G401.6 (cell line): Measurements from ENCODE around the gene TMEM186.
"Not testable (repeated sequence)": the region's sequence is repeated elsewhere in the genome, so short reads cannot be mapped to it uniquely, and the experiment has no call there.

ENCODE experiments used
- FAIRE-seq: peaks from 2 replicates; lab custom pipeline; 2012; peaks lifted over from hg19 to GRCh38; lab: Jason Lieb, UNC

TMEM186 gene

DNA sequence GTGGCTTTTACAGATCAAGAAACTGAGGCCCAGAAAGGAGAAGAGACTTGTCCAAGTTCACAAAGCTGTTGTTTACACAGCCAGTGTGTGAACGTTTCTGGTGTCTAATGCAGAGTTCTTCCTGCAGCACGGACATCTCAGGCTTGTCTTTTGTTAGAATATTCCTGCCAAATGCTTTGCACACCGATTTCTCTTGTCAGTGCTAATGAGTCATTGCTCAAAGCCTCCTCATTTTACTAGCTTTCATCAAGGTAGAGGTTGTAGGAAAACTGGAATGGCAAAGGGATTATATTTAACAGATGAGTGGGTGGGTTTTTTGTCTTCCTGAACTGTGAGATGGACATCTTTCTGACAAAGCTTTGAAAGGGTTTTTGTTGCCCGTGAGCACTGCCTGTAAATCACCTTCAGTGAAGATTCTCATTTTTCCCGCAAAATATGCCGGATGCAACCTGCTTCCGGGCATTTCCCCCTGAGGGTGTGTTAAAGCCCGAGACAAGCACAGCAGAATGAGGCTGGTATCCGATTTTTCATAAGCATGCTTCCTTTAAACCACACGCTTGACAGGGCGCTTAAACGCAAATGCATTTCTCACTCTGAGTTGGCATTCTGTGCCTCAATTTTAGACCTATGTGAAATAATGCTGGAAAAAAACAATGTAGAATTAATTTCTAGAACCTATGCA lies 14.9 kb upstream of the TMEM186 start:
- FAIRE-seq, result no peak

DNA sequence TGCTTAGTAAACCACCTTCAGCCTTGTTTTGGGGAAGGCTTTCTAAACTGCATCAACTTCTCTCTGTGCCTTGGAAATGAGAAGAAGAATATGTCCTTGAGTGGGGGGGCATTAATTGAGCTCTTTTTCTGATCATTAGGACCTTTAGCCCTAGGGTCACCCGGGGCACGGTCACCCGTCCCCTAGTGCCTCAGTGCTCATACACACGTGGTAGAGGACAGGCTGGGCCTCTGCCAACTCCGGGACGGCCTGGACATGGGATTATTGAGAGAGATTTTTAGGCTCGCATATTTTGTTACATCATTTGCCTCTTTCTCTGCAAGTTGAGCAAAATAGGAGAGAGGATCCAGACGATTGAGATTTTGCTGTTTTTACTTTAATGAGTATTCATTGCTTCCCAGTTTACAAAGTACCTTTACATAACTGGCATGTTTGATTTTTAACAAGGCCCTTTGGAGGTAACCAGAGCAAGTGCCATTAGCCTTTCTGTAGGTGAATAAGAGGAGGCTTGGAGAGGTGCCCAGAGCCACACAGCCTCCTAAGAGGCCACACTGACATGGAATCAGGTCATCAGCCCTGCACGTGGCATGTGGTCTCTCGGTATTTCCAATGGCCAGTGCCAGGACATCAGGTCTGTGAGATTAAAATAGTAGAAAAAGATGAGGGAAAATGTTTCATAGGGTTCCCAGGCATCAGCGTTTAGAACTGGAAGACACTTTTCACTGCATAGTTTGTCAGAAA lies 11.3 kb upstream of the TMEM186 start:
- FAIRE-seq, result no peak

DNA sequence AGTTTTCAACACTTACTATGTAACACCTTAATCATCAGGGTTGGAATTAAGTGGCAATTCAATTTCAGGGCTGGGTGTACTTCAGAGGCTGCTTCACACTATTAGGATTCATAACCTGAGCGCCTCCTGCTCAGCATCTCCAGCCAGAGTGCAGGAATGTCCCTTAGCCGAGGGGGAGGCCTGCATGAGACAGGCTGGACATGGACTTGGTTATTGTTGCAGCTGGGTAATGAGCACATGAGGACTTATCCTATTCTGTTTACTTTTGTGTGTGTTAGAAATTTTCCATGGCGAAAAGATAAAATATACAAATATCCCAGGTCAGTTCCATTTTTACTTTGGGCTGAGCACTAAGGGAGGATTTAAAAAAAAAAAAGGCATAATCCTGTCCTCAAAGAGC lies 10.6 kb upstream of the TMEM186 start:
- no peak for FAIRE-seq

DNA sequence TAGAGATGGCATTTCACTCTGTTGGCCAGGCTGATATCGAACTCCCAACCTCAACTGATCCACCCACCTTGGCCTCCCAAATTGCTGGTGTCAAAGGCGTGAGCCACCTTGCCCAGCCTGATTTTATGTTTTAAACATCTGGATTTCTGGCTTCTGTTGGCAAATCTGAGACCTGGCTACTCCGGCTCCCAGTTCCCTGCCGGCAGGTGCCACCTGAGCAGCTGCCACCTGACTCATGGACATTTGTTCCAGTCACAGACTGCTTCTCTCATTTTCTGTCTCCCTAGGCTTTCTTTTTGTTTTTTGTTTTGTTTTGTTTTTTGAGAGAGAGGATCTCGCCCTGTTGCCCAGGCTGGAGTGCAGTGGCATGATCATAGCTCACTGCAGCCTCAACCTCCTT lies 9.8 kb upstream of the TMEM186 start:
- no peak for FAIRE-seq

DNA sequence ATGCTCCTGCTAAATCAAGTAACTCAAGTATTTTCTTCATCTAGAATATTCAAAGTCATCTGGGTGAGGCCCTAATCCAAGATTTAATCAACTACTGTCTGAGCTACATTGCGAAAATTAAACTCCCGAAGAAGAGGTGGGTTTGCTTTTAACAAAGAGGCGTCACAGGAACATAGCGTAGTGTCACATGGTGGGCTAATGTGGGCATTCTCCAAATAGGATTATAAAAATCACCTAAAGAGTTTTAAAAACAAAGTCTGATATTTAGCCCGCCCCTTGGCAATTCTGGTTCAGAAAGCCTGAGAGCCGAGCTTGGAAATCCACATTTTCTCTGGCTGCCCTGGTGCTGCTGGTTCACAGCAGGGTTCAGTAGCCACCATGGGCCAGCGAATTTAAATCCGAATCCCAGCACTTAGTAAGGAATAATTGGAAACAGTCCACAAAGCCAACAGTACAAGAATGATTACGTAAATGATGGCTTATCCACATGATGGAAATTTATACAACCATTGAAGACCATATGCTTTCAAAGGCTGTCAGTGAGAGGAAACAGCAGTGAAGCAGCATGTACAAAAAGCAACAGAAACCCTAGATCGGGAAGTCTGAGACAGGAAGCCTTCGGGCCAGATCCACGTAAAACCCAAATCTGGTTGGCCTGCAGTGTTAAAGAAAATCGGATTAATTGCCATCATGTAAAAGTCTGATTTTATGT lies 9.0 kb upstream of the TMEM186 start:
- no peak for FAIRE-seq

DNA sequence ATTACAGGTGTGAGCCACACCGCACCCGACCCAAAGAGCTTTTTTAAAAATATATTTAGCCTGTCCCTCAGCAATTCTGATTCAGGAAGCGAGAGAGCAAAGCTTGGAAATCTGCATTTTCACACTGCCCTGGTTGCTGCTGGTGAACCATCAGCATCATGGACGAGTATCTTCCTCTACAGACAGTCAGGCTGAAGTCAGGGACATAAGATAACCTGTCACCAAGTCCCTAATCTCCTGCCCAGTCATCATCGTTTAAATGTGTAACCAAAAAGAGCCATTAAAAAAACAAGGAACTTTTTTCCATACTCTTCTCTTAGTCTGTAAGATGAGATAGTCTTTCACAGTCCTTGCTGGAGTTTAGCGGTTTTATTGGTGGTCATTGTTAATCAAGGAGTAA lies 6.9 kb upstream of the TMEM186 start:
- no peak for FAIRE-seq

DNA sequence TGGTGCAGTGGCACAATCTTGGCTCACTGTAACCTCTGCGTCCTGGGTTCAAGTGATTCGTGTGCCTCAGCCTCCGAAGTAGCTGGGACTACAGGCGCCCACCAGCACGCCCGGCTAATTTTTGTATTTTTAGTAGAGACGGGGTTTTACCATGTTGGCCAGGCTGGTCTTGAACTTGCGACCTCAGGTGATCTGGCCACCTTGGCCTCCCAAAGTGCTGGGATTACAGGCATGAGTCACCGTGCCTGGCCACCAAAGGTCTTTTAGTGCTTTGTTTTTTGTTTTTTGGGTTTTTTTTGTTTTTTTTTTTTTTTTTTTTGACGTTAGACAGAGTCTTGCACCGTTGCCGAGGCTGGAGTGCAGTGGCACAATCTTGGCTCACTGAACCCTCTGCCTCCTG lies 6.3 kb upstream of the TMEM186 start:
- FAIRE-seq, result not testable (repeated sequence)

DNA sequence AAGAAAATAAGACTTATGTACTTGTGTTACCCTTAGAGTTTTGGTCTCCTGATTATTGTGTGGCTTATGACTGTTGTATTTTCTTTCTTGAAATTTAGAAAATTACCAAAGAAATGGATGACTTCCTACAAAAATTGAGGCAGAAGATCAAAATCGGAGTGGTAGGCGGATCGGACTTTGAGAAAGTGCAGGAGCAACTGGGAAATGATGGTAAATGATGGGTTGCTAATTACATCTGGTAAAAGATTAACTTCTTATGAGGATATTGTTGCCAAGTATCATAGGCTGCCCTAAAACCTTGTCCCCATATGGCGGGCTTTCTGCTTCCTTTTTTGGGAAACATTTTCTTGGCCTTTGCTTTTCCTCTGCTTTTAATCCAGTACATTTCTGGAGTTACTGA lies 4.3 kb upstream of the TMEM186 start:
- no peak for FAIRE-seq

DNA sequence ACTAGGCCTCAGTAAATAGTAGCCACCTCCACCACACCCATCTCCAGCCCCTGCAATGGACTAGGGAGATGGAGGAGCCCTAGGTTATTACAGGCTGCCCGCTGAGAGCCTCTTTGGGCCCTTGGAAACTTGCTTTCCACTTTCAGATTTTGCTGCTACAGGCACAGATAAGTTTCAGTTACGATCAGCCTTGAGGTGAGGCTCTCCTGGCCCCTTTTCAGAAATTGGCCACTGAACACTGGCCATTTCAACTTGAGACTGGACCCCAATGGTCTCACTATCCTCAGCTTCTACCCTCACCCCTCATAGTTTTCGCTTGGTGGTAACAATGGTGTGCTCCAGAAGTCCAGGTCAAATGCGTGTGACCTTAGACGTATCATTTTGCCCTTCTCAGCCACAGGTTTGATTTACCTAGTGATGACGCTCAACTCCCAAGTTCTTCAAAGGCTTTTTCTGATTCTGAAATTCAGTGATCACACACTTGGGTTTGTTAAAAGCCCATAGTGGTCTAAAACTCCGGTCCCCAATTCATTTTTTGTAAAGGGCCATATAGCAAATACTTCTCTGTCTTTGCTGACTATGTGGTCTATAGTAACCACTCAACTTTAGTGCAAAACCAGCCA lies 1.2 kb upstream of the TMEM186 start:
- no peak for FAIRE-seq

DNA sequence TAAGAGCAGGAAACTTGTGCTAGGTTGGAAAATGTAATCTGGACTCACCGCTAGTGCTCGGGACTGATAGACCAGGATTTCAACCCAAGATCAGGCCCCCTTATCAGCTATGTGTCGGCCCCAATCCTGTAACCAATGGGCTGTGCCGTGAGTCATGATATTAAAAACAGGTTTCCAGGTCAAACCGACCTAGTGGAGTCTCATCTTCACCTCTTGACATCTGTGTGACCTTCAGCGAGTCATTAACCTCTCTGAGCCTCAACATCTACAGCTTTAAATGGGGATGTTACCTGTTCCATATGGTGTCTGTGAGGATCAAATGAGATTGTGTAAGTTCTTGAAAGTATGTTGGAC lies 712 bp upstream of the TMEM186 start:
- FAIRE-seq, result no peak

DNA sequence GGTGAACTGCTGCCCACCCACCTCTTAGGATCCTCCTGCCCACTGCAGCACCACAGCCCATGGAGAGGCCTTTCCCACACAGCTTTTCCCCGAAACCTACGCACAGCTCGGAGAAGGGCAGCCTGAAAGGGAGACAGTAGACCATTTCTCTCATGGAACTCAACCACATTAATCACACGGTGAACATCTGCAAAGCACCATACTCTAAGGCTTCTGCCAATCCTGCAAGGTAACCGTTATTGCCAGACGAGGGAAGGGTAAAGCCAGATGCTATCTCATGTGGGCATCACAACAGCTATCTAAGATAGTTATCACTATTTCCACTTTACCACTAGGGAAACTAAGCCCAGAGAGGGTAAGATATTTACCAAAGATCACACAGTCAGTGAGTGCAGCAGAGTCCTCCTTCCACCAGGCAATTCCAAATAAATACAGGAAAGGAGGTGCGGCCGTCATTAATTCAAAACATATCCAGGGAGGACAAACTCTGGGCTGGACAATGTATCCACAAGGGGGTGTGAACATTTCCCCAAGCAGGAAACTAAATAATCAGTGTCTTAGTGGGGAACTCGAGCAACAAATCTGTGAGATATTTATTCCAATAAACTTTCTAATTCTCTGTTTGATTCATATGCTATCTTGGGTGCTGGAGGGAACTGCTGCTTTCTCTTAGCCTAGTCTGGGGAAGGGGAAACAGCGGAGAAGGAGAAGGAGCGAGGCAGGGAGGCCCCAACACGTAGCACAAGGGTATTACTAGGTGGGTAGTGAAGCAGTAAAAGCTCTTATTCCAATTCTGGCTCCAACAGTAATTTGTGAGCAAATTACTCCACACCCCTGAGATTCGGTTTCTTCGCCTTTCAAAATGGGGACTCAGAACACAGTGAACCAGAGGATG lies 723 bp downstream of the TMEM186 start:
- FAIRE-seq, result no peak

DNA sequence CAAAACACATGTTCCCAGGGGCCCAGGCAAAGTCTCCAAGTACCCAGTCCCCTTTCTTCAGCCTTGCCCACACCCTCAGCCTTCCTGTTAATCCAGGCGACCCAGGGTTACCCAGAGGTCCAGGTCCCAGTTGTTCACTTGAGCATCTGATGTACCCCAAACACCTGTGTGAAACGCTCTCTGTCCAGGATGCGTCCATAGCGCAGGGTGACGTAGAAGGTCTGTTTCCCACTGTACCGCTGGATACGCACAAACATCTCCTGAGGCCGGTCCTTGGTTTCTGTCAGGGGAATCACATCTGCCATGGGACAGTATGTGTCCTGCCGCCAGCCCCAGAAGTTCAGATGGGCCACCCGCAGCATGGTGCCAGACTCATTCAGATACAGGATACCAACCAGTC lies 1.6 kb downstream of the TMEM186 start:
- FAIRE-seq, result no peak

DNA sequence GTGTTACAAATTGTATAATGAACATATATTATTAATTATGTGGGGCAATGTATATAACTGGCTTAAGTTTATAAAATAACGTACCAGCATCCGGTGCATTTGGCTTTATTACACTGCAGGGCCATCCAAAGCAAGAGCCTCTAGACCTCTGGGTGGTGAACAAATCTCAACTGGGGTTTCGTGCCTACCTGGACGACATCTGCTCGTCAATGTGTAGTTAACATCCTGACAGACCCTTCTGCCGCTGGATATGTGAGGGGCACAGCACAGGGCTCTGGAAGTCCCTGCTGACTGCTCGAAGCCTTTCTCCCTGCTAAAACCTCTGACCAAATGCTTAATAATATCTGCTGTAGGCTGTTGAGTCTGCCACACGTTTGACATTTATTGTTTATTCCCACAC lies 2.3 kb downstream of the TMEM186 start:
- no peak for FAIRE-seq

DNA sequence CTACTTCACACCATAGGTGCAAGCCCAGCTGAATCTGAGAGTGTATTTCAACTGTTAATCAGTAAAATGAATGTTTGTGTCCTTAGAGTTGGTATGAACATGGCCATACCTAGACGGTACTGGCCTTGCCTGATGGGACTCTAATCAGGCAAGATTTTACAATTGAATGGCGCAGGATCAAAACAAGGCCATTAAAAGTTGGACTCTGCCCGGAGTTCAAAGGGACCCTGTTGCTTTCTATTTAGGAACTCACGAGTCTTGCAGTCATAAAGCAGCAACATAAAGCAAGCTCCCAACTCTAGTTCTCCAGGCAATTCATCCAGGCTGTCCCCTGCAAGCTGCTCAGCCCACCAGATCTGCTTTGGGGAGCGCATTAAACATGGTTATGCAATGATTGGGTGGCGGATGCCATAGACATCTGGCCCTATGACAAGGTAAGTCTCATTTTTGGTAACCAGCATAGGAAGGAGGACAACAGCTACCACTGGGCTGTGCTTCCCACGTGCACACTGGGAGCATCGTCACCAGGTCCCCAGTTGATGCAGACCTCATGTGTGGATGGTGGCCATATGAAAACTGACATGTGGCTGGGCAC lies 8.8 kb downstream of the TMEM186 start:
- no peak for FAIRE-seq

DNA sequence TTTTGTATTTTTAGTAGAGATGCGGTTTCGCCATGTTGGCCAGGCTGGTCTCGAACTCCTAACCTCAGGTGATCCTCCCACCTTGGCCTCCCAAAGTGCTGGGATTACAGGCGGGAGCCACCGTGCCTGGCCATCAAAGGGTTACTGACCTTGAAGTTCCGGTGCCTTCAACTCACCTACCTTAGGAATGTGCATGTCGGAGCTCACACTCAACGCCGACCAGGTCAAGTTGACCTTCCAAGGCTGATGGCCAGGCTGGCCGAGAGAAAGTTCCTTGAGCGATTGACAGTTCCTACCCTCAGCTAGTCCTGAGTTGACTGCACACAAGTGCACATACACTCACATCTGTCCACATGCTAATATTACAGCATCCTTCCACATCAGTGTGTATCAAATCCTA lies 11.1 kb downstream of the TMEM186 start:
- FAIRE-seq, result not testable (repeated sequence)

DNA sequence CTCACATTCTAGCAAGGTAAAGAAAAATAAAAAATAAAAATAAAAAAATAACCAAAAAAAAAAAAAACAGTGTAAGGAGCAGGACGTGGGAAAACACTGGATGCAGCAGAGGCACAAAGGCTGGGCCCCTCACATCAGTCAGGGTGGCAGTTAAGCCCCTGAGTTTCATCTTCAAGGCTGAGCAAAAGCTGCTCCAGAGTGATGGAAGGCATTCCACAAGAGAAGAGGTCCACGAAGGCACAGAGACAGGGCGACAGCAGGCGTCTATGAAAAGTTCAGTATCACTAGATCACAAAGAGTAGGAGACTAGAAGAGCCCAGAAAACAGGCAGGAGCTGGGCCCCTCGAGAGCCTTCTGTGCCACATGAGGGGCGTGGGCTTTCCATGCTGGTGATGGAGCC lies 12.0 kb downstream of the TMEM186 start:
- no peak for FAIRE-seq

DNA sequence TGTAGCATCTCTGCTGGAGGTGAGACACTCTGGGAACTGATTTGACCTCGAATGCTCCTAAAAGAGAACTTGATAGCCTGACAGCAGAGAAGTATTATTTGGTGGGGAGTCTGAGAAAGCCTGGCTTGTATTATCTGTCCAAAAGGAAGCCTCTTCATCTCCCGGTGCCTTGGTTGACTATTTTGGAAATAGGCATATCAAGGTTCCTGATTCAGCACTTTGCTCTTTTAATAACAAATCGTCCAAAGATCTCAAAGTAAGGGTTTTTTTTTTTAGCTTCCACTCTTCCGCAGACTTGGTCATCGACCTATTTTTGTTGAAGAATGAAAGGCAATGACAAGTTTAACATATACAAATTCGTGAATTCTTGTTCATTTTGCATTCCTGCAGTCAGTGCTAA lies 14.8 kb downstream of the TMEM186 start:
- FAIRE-seq, result no peak

DNA sequence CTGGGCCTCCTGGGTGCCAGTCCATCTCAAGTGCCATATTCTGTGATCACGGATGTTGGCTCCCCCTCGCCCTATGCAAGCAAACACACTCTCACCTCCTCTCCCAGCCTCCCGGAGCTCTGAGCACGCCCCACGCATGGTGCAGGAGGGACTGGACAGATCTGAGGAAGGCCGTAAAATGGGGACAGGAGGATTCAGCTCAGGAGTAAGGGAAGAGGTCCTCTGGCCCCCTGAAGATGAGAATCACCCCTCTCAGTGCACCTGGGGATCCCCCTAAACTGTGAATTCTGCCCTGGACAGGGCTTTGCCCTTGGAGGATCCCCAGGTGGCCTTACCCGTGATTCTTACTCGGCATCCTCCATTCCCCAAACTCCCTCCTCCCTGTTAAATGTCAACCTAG lies 15.6 kb downstream of the TMEM186 start:
- FAIRE-seq, result no peak

DNA sequence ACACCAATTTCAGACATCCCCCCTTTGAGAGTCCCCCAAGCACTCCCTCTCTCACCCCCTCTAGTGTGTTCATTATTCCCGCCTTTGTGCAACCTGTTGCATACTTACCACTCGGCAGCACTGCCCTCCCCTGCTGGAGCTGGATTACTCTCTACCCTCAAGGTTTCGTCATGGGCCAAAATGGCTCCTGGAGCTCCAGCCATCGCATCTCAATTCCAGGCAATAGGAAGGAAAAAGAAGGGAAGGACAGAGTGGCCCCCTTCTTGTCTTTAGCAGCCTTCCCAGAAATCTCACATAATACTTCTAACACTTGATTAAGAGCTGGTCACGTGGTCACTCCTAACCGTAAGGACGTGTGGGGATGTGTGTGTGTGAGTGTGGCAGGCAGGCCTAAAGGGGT lies 20.2 kb downstream of the TMEM186 start:
- no peak for FAIRE-seq

DNA sequence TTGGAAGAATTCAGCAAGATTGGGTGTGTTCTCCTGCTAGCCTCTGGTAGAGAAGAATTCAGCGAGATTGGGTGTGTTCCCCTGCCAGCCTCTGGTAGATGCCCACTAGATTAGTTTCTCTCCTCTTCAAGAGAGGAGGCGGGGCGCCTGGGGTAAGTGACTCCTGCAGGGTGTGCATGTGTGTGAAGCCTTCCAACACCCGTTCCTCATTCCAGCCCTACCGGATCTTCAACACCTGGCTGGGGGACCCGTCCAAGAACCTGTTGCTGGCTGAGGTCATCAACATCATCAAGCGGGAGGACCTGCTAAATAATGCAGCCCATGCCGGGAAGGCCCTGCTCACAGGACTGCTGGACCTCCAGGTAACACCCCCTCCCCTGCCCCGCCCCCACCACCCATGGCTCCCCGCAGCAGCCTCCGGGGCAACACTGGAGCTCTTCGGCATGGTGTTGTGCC lies 21.3 kb downstream of the TMEM186 start:
- FAIRE-seq, result no peak

DNA sequence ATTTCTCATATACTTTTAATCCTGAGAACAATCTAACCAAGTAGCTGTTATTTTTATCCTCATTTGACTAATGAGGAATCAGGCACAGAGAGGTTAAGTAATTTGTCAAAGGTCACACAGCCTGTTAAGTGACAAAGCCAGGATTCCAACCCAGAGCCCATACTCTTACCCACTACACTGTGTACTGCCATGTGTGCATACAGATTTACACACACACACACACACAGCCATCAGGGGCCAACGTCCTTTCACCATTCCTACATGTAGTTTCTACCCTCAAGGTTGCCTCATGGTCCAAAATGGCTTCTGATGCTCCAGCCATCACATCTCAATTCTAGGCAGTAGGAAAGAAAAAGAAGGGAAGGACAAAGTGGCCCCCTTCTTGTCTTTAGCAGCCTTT lies 22.1 kb downstream of the TMEM186 start:
- FAIRE-seq, result no peak

DNA sequence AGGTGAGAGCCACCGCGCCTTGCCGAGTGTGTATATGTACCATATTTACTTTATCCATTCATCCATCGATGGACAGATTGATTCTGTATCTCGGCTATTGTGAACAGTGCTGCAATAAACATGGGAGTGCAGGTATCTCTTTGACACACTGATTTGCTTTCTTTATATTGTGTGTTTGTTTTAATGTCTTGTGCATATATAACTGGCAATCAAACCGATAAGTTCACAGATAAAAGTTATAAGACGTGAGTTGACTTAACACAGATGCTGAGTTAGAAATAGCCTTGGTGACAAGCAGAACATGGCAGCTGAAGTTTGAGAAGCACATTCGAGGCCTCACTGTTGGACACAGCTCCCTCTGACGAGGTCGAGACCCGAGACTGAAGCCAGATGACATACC lies 23.2 kb downstream of the TMEM186 start:
- no peak for FAIRE-seq
